ENCODE data around the gene SNX15.

The SNX15 gene

DNA sequence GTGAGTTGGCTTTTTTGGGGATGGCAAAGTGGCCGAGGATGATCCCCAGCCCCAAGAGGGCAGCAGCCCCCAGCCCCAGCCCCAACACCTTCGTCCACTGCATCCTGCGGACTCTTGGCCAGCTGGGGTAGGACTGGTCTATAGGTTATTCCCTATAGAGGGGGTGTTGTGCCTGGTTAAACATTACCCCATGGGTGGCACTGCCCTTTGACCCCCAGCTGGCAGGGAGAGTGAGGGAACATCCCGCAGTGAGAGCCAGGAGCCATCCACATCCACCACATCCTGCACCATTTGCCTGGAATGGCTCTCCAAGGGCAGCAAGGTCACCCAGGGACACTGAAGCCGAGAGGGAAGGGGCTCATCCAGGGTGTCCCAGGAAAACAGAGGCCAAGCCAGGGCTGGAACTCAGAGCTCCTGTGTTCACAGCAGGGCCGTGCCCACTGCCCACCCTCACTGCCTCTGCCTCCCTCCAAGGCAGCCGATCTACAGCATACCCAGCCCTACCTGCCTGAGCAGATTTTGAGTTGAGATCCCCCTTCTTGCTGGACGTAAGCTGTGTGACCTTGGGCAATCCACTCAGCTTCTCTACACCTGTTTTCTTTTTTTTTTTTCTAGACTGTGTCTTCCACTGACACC is 31.3 kb downstream of the SNX15 start, which contains the start of gene NAALADL1:
NAALADL1 (minus strand) TSS at position 135 of the 636 bp plus-strand sequence; CDS start at position 103, 32 bp downstream.
- Mint-ChIP-seq H3K4me1 (ENCODE audit: low read depth) (peaks cover 12% of the 10 kb centered on the region), H3K36me3 (ENCODE audit: low read depth) (no peaks in the 10 kb centered on the region)

DNA sequence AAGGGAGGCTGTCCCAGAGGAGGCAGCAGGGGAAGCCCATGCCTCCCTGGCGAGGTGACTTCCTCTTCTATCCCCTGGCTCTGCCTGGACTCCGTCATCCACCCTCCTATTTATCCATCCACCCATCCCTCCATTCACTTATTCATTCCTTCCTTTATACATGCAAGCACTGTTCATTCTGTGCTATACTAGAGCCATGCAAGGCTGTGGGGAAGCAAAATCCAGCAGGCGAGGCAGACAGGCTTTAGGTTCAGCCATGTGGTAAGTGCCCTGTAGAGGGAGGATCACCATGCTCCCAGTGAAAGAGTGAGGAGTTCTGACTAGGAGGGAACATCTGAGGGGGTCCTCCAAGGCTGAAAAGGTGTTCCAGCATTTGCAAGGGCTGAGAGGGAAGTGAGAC is 32.3 kb downstream of the SNX15 start:
- no peaks in the 10 kb centered on the region for H3K36me3 Mint-ChIP-seq (ENCODE audit: low read depth)
- H3K9me3 Mint-ChIP-seq, result no peaks in the 10 kb centered on the region
- H3K27ac Mint-ChIP-seq, result no peak overlapping the region
- peaks cover 3% of the 10 kb centered on the region for H3K4me1 Mint-ChIP-seq (ENCODE audit: low read depth)
- no peak overlapping the region for H3K4me3 Mint-ChIP-seq
- H3K27me3 Mint-ChIP-seq, result no peaks in the 10 kb centered on the region

More for the DNA sequence above, 31.3 kb downstream of the SNX15 start, which contains the start of gene NAALADL1:
- Mint-ChIP-seq H3K9me3 (no peaks in the 10 kb centered on the region), H3K27ac (no peak within 1 kb of the TSS), H3K27me3 (no peaks in the 10 kb centered on the region), H3K4me3 (no peak within 1 kb of the TSS)

DNA sequence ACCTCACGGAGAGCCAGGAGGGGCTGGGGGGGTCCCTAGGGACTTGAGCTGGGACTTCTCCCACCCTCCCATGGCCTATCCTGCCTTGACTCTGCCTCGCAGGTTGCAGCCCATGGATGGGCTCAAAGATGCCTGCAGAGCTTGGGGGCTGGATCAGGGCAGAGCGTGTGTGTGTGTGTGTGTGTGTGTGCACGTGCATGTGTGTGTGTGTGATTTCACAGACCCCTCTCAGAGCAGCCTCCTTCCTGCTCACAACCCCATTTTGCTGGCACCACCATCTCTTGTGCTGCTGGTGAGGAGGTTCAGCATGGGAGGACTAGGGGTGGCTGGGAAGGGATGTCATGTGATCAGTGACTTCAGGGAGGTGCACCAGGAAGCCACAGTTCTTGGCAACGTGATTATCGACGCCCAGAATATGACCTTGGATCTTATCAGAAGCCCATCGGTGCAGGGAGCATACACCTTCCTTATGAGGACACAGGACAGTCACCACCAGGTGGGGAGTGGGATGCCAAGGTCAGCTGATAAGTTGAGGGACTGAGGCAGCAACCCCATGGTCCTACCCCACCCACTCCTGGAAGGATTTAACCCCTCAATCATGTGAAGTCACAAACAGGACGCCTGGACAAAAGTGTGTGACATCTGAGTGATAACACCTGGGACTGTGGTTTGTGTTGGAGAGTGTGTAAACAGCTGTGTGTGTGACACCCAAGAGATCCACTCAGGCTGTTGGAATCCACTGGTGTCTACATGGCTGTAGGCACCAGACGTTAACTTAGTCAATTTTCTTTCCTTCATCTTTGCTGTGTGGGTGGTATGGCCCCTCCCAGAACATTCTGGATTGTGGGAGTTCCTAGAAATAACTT is 33.0 kb downstream of the SNX15 start:
- H3K36me3 Mint-ChIP-seq (ENCODE audit: low read depth), result no peaks in the 10 kb centered on the region
- H3K27me3 Mint-ChIP-seq, result no peaks in the 10 kb centered on the region

DNA sequence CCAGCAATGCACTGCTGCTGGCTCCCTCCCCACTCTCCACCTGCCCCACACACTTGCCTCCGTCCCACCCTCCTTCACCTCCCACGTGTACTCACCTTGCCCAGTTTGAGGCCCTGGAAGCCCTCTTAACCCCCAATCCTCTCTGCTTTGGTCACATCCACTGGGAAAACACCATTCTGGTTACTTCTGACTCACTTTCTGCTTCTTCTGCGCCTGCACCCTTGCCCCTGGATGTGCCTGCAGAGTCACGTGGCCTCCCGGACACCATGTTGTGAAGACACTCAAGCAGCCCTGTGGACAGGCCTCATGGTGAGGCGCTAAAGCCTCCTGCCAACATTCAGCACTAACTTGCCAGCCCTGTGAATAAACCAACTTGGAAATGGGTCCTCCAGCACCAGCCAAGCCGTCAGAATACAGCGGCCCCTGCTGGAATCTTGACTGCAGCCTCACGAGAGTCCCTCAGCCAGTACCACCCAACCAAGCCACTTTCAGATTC is 33.7 kb downstream of the SNX15 start:
- Mint-ChIP-seq H3K27ac (no peak overlapping the region), H3K4me1 (ENCODE audit: low read depth) (peaks cover 3% of the 10 kb centered on the region), H3K36me3 (ENCODE audit: low read depth) (no peaks in the 10 kb centered on the region), H3K27me3 (no peaks in the 10 kb centered on the region), H3K4me3 (no peak overlapping the region), H3K9me3 (no peaks in the 10 kb centered on the region)

More for the DNA sequence above, 33.0 kb downstream of the SNX15 start:
- no peaks in the 10 kb centered on the region for H3K9me3 Mint-ChIP-seq
- H3K4me3 Mint-ChIP-seq, result no peak overlapping the region
- H3K27ac Mint-ChIP-seq, result no peak overlapping the region
- H3K4me1 Mint-ChIP-seq (ENCODE audit: low read depth), result peaks cover 3% of the 10 kb centered on the region

DNA sequence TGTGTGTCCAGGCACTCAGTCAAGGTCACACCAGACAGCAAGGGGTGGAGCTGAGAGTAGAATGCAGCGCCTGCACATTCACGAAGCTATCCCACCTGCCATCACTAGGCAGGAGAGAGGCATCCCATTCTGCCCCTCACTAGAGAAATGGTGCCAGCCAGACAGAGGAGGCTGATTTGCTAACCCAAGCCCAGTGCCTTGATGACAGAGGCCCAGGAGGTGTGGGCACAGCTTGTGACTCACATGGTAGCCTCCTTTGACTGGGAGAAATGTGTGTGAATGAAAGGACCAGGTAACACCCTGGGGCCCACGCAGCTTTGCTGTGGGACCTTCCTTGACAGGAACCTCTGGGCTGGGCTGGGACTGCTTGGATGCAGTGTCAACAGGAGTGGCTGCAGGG is 36.3 kb downstream of the SNX15 start:
- Mint-ChIP-seq H3K27ac (no peak overlapping the region), H3K4me3 (no peak overlapping the region), H3K27me3 (no peaks in the 10 kb centered on the region), H3K36me3 (ENCODE audit: low read depth) (no peaks in the 10 kb centered on the region), H3K9me3 (no peaks in the 10 kb centered on the region), H3K4me1 (ENCODE audit: low read depth) (peaks cover 3% of the 10 kb centered on the region)

DNA sequence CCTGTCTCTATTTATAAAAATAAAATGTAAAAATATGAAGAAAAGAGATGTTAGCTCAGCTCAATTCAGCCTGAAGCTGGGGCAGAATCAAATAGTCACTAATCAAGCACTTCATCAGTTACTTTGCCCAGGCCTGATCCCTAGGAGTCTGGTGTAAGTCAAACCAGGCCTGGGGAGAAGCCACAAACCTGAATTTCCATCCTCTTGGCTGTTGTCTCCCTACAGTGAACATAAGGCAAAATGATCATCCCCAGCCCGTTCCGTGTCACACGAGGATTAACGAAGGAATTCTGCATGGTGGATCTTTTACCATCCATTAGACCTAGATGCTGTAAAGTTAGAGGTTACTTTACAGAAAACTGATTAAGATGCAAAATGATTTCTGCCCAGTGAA is 37.6 kb downstream of the SNX15 start:
- Mint-ChIP-seq H3K9me3 (no peaks in the 10 kb centered on the region), H3K4me3 (no peak overlapping the region), H3K4me1 (ENCODE audit: low read depth) (peaks cover 3% of the 10 kb centered on the region), H3K27me3 (no peaks in the 10 kb centered on the region), H3K27ac (no peak overlapping the region), H3K36me3 (ENCODE audit: low read depth) (no peaks in the 10 kb centered on the region)

DNA sequence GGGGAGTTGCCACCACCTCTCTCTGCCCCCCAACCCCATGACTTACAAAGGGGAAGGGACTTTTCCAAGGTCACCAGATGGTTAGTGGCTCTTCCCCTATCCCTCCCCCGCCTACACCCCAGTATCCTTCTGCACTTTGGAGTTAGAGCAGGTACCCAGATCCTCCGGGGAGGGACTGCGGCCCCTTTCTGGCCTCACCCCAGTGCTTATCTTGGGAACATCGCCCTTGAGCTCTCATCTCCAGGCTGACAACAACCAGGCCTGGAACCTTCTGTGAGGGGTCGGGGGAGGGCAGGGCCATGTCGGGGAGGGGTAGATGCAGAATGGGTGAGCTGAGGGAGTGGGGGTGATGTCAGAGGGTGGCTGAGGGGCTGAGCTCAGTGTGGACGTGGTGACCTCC is 38.6 kb downstream of the SNX15 start:
- Mint-ChIP-seq H3K4me3 (no peak overlapping the region), H3K27ac (no peak overlapping the region), H3K9me3 (no peaks in the 10 kb centered on the region), H3K27me3 (no peaks in the 10 kb centered on the region), H3K36me3 (ENCODE audit: low read depth) (no peaks in the 10 kb centered on the region), H3K4me1 (ENCODE audit: low read depth) (peaks cover 3% of the 10 kb centered on the region)

DNA sequence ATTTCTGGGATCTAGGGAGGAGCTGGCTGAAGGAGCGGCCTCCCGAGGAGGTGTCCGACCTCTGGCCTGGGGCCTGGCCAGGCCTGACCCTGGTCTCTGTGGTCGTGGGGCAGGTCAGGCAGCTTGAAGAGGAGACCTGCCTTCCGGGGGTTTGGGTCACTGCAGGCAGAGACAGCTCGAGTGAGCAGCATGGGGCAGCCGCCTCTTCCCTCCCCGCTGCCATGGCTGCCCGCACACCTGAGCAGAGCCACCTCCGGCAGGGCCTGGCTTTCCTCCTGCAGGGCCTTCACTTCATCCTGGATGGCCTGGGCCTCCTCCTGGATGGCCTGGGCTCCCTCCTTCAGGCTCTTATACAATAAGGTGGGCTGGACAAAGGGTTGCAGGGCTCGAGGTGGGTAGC is 39.1 kb downstream of the SNX15 start:
- H3K4me1 Mint-ChIP-seq (ENCODE audit: low read depth), result peaks cover 3% of the 10 kb centered on the region
- H3K27me3 Mint-ChIP-seq, result no peaks in the 10 kb centered on the region
- no peak overlapping the region for H3K4me3 Mint-ChIP-seq
- H3K36me3 Mint-ChIP-seq (ENCODE audit: low read depth), result no peaks in the 10 kb centered on the region
- no peaks in the 10 kb centered on the region for H3K9me3 Mint-ChIP-seq
- no peak overlapping the region for H3K27ac Mint-ChIP-seq

DNA sequence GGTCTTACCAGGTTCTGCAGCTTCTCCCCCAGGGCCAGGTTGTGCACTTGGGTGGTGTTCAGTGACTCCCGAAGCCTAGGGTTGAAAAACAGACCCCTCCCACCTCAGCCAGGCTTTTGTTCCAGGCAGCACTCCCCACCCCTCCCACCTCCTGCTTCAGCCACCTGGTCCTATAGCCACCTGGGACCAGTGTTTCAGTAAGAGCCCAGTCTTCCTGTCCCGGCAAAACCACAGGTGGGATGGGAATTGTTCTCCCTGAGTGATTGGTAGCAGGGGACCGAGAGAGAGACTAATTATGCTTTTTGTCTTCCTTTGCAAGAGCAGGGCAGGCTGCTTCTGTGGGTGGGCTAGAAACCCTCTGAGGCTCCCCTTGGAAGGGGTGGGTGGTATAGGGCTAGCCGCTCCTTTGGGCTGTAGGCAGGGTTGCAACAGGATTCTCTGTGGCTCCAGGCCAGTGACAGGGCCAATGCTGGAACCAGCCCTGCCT is 39.6 kb downstream of the SNX15 start:
- Mint-ChIP-seq H3K9me3 (no peaks in the 10 kb centered on the region), H3K4me3 (no peak overlapping the region), H3K36me3 (ENCODE audit: low read depth) (no peaks in the 10 kb centered on the region), H3K27me3 (no peaks in the 10 kb centered on the region), H3K27ac (no peak overlapping the region), H3K4me1 (ENCODE audit: low read depth) (peaks cover 3% of the 10 kb centered on the region)

DNA sequence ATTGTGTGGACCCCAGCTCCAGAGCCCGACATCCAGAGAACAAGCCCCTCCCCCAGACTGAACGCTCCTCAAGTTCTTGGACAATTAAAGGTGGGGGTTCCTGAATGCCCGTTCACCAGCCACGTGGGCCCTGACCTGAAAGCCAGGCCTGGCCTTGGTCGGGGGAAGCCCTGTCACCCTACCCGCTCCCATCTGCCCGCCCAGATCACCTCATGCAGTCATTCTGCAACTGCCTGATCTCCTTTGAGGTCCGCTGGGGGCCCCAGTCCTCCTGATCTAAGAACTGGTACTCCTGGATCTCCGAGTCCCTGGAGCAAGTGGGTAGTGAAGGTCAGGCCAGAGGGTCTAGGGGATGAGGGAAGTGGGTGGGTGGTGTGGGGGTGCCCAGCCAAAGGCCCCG is 40.2 kb downstream of the SNX15 start:
- Mint-ChIP-seq H3K27ac (no peak overlapping the region), H3K27me3 (no peaks in the 10 kb centered on the region), H3K36me3 (ENCODE audit: low read depth) (no peaks in the 10 kb centered on the region), H3K4me1 (ENCODE audit: low read depth) (no peaks in the 10 kb centered on the region), H3K4me3 (no peak overlapping the region), H3K9me3 (no peaks in the 10 kb centered on the region)

DNA sequence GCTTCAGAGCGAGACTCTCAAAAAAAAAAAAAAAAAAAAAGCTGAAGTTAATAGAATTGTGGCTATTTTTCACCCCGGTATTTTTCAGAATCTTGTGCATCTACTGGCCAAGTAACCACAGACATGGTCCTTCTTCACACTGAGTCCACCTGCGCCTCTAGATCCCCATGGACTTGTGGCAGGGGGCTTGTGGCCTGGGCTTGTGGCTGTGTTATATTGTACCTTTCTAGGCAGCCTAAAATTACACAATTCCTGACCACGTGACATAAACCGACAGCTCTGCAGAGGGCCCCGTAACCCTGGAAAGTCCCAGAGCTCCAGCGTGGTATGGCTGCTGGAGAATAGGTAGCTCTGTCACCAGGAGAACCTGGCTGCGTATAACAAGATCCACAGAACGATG is 42.0 kb downstream of the SNX15 start:
- H3K4me1 Mint-ChIP-seq (ENCODE audit: low read depth), result no peaks in the 10 kb centered on the region
- H3K4me3 Mint-ChIP-seq, result no peak overlapping the region
- no peaks in the 10 kb centered on the region for H3K27me3 Mint-ChIP-seq
- no peaks in the 10 kb centered on the region for H3K36me3 Mint-ChIP-seq (ENCODE audit: low read depth)
- no peaks in the 10 kb centered on the region for H3K9me3 Mint-ChIP-seq
- no peak overlapping the region for H3K27ac Mint-ChIP-seq

DNA sequence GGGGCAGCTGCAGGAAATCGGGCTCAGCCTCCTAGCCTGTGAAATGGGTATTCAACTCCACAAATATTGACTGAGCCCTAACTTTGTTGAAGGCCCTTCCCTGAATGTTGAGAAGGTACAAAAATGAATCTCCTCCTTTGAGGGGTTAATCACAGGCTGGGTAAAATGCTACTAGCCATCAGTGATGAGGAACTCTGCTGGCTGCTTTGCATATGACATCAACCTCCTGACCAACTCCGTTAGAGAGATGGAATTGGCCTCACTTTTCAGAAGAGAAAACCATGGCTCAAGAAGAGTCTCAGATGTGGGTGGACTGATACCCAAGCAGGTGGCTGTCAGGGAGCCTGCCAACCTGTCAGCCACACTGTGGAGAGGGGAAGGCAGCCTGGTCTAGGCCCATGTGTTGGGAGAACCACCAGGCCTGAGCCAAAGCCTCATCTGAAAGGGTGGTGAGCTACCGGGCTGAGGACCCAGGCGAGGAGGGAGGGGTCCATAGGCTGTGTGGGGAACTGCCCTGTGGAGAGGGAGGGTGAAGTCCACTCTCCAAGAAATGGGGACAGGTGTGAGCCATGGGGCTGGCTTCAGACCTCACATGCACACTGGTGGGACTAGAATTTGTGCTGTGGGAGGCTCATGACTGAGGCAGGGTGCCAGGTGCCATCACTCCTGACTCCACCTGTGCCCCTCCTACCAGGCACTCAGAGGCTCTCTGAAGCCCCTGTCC is 44.8 kb downstream of the SNX15 start:
- Mint-ChIP-seq H3K27me3 (no peaks in the 10 kb centered on the region), H3K9me3 (no peaks in the 10 kb centered on the region), H3K27ac (no peak overlapping the region), H3K4me1 (ENCODE audit: low read depth) (no peaks in the 10 kb centered on the region), H3K4me3 (no peak overlapping the region), H3K36me3 (ENCODE audit: low read depth) (peaks cover 17% of the 10 kb centered on the region)

DNA sequence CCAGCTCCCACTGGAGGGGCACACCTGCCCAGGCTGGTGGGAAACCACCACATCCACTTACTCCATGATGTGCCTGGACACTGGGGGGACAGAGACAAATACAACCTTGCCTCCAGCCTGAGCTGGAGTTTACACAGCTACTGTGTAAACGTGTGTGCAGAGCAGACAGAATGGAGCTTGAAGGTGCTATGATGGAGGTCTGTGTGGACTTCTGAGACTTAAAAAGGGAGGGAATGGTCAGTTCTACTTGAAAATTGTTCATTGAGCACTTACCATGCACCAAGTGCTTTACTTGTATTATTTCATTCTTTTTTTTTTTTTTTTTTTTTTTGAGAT is 45.4 kb downstream of the SNX15 start:
- peaks cover 22% of the 10 kb centered on the region for H3K36me3 Mint-ChIP-seq (ENCODE audit: low read depth)
- H3K27me3 Mint-ChIP-seq, result no peaks in the 10 kb centered on the region
- H3K9me3 Mint-ChIP-seq, result no peaks in the 10 kb centered on the region
- no peaks in the 10 kb centered on the region for H3K4me1 Mint-ChIP-seq (ENCODE audit: low read depth)
- no peak overlapping the region for H3K27ac Mint-ChIP-seq
- H3K4me3 Mint-ChIP-seq, result no peak overlapping the region

DNA sequence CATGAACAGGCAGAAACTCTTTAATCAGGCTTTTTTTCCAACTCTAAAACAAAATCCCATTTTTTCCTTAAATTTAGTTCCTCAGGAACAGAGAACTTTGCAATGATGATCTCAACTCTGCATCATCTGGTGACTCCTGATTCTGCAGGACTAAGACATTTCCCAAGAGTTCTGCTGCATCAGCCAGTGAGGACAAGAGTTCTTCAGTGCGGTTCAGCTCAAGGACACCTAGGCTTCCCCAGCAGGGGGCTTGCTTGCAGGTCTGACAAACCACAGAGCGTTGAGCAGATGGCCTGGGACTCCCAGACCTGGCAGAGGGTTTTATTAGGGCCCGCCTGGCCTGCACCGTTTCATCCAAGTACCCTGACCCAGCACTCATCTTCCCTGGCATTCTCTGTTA is 50.2 kb downstream of the SNX15 start:
- H3K27ac Mint-ChIP-seq, result no peak overlapping the region
- H3K36me3 Mint-ChIP-seq (ENCODE audit: low read depth), result peaks cover 63% of the 10 kb centered on the region
- no peak overlapping the region for H3K4me3 Mint-ChIP-seq

DNA sequence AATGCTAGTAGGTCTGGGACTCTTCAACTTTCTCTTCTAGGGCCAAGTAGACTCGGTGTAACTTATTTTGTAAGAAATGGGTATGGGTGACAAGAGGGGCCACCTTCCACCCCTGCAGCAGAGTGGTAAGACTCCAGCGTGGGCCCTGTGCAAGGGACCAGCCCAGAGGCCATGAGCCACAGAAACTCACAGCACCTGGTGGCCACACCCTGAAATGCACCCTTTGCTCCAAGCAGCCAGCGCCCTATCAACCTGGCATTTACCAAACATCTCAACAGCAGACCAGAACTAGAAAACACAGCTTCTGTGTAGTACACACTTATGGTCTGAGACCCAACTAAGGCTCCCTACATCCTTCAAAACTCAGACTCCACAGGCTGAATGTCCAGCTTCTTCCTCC is 50.9 kb downstream of the SNX15 start:
- Mint-ChIP-seq H3K4me1 (ENCODE audit: low read depth) (peaks cover 47% of the 10 kb centered on the region), H3K27ac (peak overlapping the region; percentile 65), H3K27me3 (no peaks in the 10 kb centered on the region), H3K9me3 (no peaks in the 10 kb centered on the region), H3K36me3 (ENCODE audit: low read depth) (peaks cover 70% of the 10 kb centered on the region), H3K4me3 (peak overlapping the region; percentile 20)

More for the DNA sequence above, 50.2 kb downstream of the SNX15 start:
- H3K27me3 Mint-ChIP-seq, result no peaks in the 10 kb centered on the region
- H3K4me1 Mint-ChIP-seq (ENCODE audit: low read depth), result peaks cover 40% of the 10 kb centered on the region
- H3K9me3 Mint-ChIP-seq, result no peaks in the 10 kb centered on the region

All from stimulated activated naive CD8-positive, alpha-beta T cell treated with anti-CD3 and anti-CD28 coated beads, Interleukin-15, Interleukin-2, amounts not matched to agents 100 ng/mL and 50 ng/mL, for 24 hours (primary cell).